ENCODE measurements around the gene ESCO1.
A peak's percentile ranks its signal among the peaks of the same experiment; 100 is the strongest.
"Not testable (repeated sequence)": the region's sequence is repeated elsewhere in the genome, so short reads cannot be mapped to it uniquely, and the experiment has no call there.

Gene ESCO1

DNA sequence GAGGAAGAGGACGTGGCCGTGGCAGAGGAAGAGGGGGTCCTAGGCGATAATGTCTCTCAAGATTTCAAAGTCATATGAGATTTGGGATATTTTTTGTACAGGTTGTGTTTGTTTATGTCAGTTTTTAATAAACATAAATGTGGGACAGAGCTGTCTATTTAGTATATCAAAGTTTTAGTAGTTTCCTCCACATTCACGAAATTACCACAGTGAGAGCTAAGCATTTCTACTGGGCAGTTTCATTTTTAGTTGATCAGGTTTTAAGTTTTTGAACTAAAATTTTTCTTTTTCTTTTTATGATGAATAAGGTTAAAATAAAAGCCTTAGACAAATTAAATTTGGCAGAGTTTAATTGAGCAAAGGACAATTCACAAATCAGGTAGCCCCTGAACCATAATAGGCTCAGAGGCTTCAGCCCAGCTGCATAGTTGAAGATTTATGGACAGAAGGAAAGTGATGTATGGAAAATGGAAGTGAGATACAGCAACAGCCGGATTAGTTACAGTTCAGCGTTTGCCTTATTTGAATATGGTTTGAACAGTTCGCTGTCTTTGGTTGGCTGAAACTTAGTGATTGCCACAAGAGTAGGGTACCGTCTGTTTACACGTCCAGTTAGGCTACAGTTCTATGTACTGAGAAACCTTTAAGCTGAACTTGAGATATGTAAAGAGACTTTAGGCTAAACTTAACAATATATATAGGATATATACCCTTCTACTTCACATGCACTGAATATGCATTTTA is 28.8 kb upstream of the ESCO1 start:
- Histone ChIP-seq H3K36me3 (replicated peaks) (peaks cover 24% of the 10 kb centered on the region), H3K27me3 (replicated peaks) (no peaks in the 10 kb centered on the region)
- no peak for DNase-seq

GRCh38 chr18:21621640-21622039 is 21.1 kb upstream of the ESCO1 start:
- peaks cover 25% of the 10 kb centered on the region for H3K36me3 ChIP-seq (replicated peaks)
- H3K27me3 ChIP-seq (replicated peaks); DNase-seq; H3K27ac ChIP-seq; in situ Hi-C loops (cut with HindIII; ENCODE audit: low pct_ligation_motif_present, low sequenced_read_pairs); H3K4me3 ChIP-seq (ENCODE audit: low read depth, low read length): not testable (repeated sequence)

More for the DNA sequence above, 28.8 kb upstream of the ESCO1 start:
- TF ChIP-seq CTCF (IDR thresholded peaks at IDR 0.05; ENCODE audit: low read depth, low read length, missing control alignments) = no peak
- Histone ChIP-seq H3K27ac (no peak overlapping the region), H3K4me3 (ENCODE audit: low read depth, low read length) (no peak overlapping the region)
- in situ Hi-C loops (cut with HindIII; ENCODE audit: low pct_ligation_motif_present, low sequenced_read_pairs) = no loop called here

DNA sequence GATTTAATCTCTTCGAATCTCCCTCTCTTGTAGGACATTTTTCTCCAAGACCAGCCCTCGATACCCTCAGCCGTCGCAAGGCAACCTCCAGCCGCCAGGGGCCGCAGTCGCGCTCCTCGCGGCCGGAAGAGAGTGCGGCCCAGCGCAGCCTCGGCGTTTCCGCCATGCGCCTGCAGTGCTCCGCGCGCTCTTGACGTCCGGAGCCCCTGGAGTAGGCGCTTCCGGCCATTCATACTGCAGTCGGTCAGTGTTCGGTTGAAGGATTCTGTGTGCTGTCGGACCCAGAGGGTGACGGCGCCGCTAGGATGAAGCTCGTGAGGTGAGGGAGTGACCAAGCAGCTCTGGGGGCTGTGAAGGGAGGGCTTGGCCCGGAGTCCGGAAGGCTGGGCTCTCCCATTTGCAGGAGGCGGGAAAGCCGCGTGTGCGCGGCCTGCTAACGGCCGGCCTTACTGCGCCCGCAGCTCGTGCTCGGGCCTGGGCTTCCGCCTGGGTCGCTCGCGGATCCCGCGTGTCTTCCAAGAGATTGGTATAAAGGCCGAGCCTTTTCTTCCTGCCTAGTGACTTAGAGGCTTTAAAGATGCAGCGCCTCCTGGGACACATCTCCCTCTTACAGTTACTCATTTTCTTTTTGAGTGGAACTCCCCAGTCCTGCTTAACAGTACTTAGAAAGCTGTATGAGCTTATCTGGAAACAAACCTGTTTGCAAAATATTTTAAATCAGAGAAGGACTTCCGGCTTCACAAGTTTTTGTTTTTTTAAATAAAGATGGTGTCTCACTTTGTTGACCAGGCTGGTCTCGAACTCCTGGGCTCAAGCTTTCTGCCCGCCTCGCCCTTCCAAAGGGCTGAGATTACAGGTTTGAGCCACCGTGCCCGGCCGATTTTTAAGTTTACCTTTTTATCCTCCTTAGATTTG is 11.9 kb upstream of the ESCO1 start, which contains the start of gene SNRPD1:
Gene SNRPD1 (plus strand): TSS at position 190 of the 915 bp plus-strand sequence. CDS start 116 bp downstream, at position 306.
- in situ Hi-C loops (cut with HindIII; ENCODE audit: low pct_ligation_motif_present, low sequenced_read_pairs) = no loop called here
- peak; percentile 77 for DNase-seq
- H3K36me3 ChIP-seq (replicated peaks) = peaks cover 6% of the 10 kb centered on the region
- peak; percentile 89 for TF ChIP-seq CTCF (IDR thresholded peaks at IDR 0.05; ENCODE audit: low read depth, low read length, missing control alignments)
- peak within 1 kb of the TSS; percentile 65 for H3K27ac ChIP-seq
- H3K27me3 ChIP-seq (replicated peaks) = no peaks in the 10 kb centered on the region
- H3K4me3 ChIP-seq (ENCODE audit: low read depth, low read length) = peak within 1 kb of the TSS; percentile 89

DNA sequence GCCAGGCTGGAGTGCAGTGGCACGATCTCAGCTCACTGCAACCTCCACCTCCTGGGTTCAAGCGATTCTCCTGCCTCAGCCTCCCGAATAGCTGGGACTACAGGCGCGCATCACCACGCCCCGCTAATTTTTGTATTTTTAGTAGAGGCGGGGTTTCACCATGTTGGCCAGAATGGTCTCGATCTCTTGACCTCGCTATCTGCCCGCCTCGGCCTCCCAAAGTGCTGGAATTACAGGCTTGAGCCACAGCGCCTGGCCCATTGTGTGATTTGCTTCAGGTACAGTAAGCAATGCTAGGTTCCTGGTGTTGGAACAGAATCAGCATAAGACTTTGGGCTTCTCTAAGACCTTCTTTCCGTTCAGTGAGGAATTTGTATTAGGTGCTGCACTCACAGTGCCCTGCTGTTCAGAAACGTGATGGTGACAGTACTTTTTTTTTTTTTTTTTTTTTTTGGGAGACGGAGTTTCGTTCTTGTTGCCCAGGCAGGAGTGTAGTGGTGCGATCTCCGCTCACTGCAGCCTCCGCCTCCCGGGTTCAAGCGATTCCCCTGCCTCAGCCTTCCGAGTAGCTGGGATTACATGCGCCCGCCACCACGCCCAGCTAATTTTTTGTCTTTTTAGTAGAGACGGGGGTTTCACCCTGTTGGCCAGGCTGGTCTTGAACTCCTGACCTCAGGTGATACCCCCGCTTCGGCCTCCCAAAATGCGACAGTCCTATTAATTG is 11.1 kb upstream of the ESCO1 start:
- H3K36me3 ChIP-seq (replicated peaks); in situ Hi-C loops (cut with HindIII; ENCODE audit: low pct_ligation_motif_present, low sequenced_read_pairs); DNase-seq; H3K27me3 ChIP-seq (replicated peaks): not testable (repeated sequence)
- H3K4me3 ChIP-seq (ENCODE audit: low read depth, low read length) = peak overlapping the region; percentile 89
- H3K27ac ChIP-seq = peak overlapping the region; percentile 65

DNA sequence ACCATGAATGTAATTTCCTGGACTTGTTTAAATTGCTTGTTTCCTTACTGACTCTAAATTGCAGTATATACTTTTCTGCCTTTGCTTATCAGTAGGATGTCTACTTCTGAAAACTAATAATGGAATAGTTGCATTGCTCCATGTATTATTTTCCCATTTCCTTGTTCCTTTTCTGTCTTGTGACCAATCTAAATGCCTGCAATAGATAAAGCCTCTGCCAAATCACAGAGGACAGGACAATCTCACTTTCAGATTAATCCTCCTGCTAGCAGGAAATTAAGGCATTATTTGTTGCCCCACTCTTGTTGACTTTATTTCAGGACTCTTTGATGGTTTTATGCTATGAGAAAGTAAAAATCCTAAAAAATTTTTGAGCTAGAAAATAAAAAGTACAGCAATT is 4.7 kb upstream of the ESCO1 start:
- H3K27me3 ChIP-seq (replicated peaks) = no peaks in the 10 kb centered on the region
- no peaks in the 10 kb centered on the region for H3K36me3 ChIP-seq (replicated peaks)
- H3K27ac ChIP-seq = no peak overlapping the region
- no peak overlapping the region for H3K4me3 ChIP-seq (ENCODE audit: low read depth, low read length)
- in situ Hi-C loops (cut with HindIII; ENCODE audit: low pct_ligation_motif_present, low sequenced_read_pairs) = no loop called here
- no peak for DNase-seq
- TF ChIP-seq CTCF (IDR thresholded peaks at IDR 0.05; ENCODE audit: low read depth, low read length, missing control alignments) = no peak

GRCh38 chr18:21604671-21605070 is 4.2 kb upstream of the ESCO1 start:
- in situ Hi-C loops (cut with HindIII; ENCODE audit: low pct_ligation_motif_present, low sequenced_read_pairs) = no loop called here
- no peaks in the 10 kb centered on the region for H3K27me3 ChIP-seq (replicated peaks)
- H3K27ac ChIP-seq = no peak overlapping the region
- no peak for TF ChIP-seq CTCF (IDR thresholded peaks at IDR 0.05; ENCODE audit: low read depth, low read length, missing control alignments)
- H3K36me3 ChIP-seq (replicated peaks) = no peaks in the 10 kb centered on the region
- no peak for DNase-seq
- H3K4me3 ChIP-seq (ENCODE audit: low read depth, low read length) = no peak overlapping the region

All from brain microvascular endothelial cell (primary cell).